ENCODE results near the gene OPCML. TPM values are rescaled to one million over a fixed set of nuclear protein-coding genes. Genes with fewer than 3 reads are reported as not detected.

The OPCML gene
- total RNA-seq, 1 experiment from 2014 or later = 0.13 TPM

DNA sequence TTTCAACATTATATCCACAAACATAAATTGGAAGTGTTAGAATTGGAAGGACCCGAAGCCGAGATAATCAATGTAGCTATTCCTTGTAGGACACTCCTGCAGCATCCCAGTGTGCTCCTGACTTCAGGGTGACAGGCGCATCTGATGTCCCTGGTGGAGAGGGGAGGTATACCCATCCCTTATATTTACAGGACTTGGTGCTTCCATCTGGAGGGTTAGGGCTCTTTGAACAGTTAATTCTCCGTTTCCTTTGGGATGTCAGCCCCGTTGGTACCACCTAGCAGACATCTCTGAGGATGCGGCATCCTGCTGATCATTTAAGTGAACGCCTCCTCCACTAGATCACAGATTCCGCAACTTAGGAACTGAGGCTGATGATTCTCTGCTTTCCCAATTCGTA, 451.3 kb downstream of the OPCML start:
- Histone ChIP-seq H3K4me3 (ENCODE audit: low read depth, low read length, poor library complexity, severe bottlenecking) (no peak overlapping the region), H3K9me3 (ENCODE audit: low read depth, low read length, poor library complexity, severe bottlenecking) (no peaks in the 10 kb centered on the region), H3K36me3 (ENCODE audit: insufficient read depth, low read length, poor library complexity, severe bottlenecking) (no peaks in the 10 kb centered on the region), H3K4me1 (ENCODE audit: insufficient read depth, low read length, poor library complexity, severe bottlenecking) (no peaks in the 10 kb centered on the region), H3K27ac (ENCODE audit: low read depth, low read length, poor library complexity, severe bottlenecking) (no peak overlapping the region), H3K27me3 (replicated peaks; ENCODE audit: insufficient read depth, low read depth, low read length, poor library complexity) (peaks cover 42% of the 10 kb centered on the region)
- BruUV-seq (replicated peaks) = no TSS peak
- CTCF ChIA-PET = no interaction called here
- intact Hi-C loops (cut with micrococcal nuclease; ENCODE audit: unreplicated experiment) = no loop called here
- TF ChIP-seq CTCF (conservative IDR thresholded peaks at IDR 0.05; ENCODE audit: low read depth, low read length) (0 out of 2 replicates have a peak, but pooled peaks have one; percentile 16), EZH2 (IDR thresholded peaks at IDR 0.05; ENCODE audit: borderline replicate concordance, low read depth, low read length, poor library complexity, severe bottlenecking) (no peak)
- DNase-seq (ENCODE audit: low spot score) = no peak
- POLR2A ChIA-PET (ENCODE audit: low non-redundant PET) = interaction anchor here (0.6 kb wide), 1 partner anchor 739 kb away, joined by 3 read pairs; no protein-coding TSS in a partner anchor

DNA sequence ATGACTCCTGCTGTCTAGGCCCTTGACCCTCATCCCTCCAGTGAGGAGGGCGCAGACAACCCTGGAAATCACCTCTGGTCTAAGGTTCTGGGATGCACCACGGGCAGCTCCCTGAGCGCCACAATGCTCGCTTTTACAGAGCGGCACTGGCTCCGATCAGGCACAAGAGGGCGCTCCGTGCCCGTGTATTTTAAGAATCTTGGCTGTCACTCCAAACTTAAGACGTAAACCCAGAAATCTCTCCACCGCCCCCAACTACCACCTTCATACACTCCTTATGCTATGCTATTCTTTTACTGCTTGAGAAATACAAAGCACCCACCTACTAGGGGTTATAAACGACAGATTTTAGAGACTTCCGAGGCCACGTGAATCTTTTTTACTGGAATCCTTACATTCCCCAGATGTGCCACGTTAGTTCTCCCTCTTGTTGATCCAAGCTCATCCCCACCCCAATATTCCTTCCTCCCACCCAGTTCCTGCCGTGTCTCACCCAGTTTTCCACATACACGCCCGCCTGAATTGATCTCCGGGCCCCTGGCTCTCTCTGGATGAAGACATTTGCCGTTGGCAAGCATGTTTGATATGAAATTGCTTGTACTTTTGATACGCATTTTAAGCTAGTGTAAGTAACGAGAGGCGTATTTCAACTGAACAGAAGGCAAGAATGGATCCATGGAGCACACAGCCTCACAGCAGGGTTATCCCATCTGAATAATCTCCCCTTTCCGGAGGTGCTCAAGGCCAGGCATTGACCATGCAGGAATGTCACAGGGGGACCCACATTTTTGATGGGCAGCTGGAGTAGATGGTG, 453.5 kb downstream of the OPCML start:
- no TSS peak for BruUV-seq (replicated peaks)
- H3K27me3 ChIP-seq (replicated peaks; ENCODE audit: insufficient read depth, low read depth, low read length, poor library complexity) = peaks cover 45% of the 10 kb centered on the region

DNA sequence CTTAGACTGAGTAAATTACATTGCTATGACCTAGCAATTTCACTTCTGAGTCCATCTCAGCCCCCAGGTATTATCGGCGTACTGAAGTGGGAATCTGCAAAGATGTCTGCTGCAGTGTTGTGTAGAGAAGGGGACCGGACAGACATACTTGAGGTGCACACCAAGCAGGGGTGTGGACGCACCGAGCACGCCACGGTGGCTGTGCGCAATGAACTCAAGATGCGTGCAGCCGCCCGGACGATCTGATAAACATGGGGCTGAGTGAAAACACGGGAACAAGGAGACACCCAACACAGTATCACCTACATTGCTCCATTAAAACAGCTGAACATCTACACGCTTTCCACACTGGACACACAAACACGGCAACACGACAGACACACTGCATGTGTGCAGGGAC, 454.3 kb downstream of the OPCML start:
- ChIA-PET CTCF (interaction anchor here (0.5 to 0.9 kb wide), 3 partner anchors 743 to 1671 kb away, joined by 3 read pairs; no protein-coding TSS in a partner anchor), POLR2A (ENCODE audit: low non-redundant PET) (no interaction called here)
- no peaks in the 10 kb centered on the region for H3K9me3 ChIP-seq (ENCODE audit: low read depth, low read length, poor library complexity, severe bottlenecking)
- peaks cover 43% of the 10 kb centered on the region for H3K27me3 ChIP-seq (replicated peaks; ENCODE audit: insufficient read depth, low read depth, low read length, poor library complexity)
- H3K4me3 ChIP-seq (ENCODE audit: low read depth, low read length, poor library complexity, severe bottlenecking) = no peak overlapping the region
- BruUV-seq (replicated peaks) = no TSS peak
- H3K36me3 ChIP-seq (ENCODE audit: insufficient read depth, low read length, poor library complexity, severe bottlenecking) = no peaks in the 10 kb centered on the region
- no peak overlapping the region for H3K27ac ChIP-seq (ENCODE audit: low read depth, low read length, poor library complexity, severe bottlenecking)
- no peak for TF ChIP-seq EZH2 (IDR thresholded peaks at IDR 0.05; ENCODE audit: borderline replicate concordance, low read depth, low read length, poor library complexity, severe bottlenecking)
- no peak for TF ChIP-seq CTCF (conservative IDR thresholded peaks at IDR 0.05; ENCODE audit: low read depth, low read length)
- intact Hi-C loops (cut with micrococcal nuclease; ENCODE audit: unreplicated experiment) = loop anchor here (1.0 to 10.0 kb wide), 4 partner anchors 85 to 1057 kb away; no protein-coding TSS in a partner anchor
- H3K4me1 ChIP-seq (ENCODE audit: insufficient read depth, low read length, poor library complexity, severe bottlenecking) = no peaks in the 10 kb centered on the region
- DNase-seq (ENCODE audit: low spot score) = no peak

More for the DNA sequence above, 453.5 kb downstream of the OPCML start:
- intact Hi-C loops (cut with micrococcal nuclease; ENCODE audit: unreplicated experiment) = loop anchor here (1.0 to 10.0 kb wide), 4 partner anchors 84 to 1056 kb away; no protein-coding TSS in a partner anchor
- ChIA-PET CTCF (interaction anchor here (0.5 to 0.9 kb wide), 4 partner anchors 743 to 1672 kb away, joined by 3 read pairs; no protein-coding TSS in a partner anchor), POLR2A (ENCODE audit: low non-redundant PET) (no interaction called here)
- no peaks in the 10 kb centered on the region for H3K36me3 ChIP-seq (ENCODE audit: insufficient read depth, low read length, poor library complexity, severe bottlenecking)
- no peaks in the 10 kb centered on the region for H3K4me1 ChIP-seq (ENCODE audit: insufficient read depth, low read length, poor library complexity, severe bottlenecking)
- no peak overlapping the region for H3K4me3 ChIP-seq (ENCODE audit: low read depth, low read length, poor library complexity, severe bottlenecking)
- H3K27ac ChIP-seq (ENCODE audit: low read depth, low read length, poor library complexity, severe bottlenecking) = no peak overlapping the region
- peak; percentile 94 for TF ChIP-seq CTCF (conservative IDR thresholded peaks at IDR 0.05; ENCODE audit: low read depth, low read length)
- peak; percentile 37 for TF ChIP-seq EZH2 (IDR thresholded peaks at IDR 0.05; ENCODE audit: borderline replicate concordance, low read depth, low read length, poor library complexity, severe bottlenecking)
- DNase-seq (ENCODE audit: low spot score) = peak; percentile 71
- H3K9me3 ChIP-seq (ENCODE audit: low read depth, low read length, poor library complexity, severe bottlenecking) = no peaks in the 10 kb centered on the region

Measured in A673 (cell line).